ENCODE data around the gene OSBPL8. TPM values are rescaled to one million over a fixed set of nuclear protein-coding genes. Genes with fewer than 3 reads are reported as not detected.
A peak's percentile ranks its signal among the peaks of the same experiment; 100 is the strongest.

OSBPL8 gene
- total and polyA plus RNA-seq, 9 of the 15 experiments (the other 6 are each of a cell fraction or from before 2014, with no cell fraction given), result 17.4 to 82.7 (median 42.8) TPM

GRCh38 chr12:76547526-76547925 lies 12.0 kb downstream of the OSBPL8 start:
- peak overlapping the region; percentile 26; the same call in 1 of the 2 replicates for H3K4me2 ChIP-seq (ENCODE audit: insufficient read depth, low read length)
- CTCF ChIA-PET (ENCODE audit: low intra/inter-chr PET ratio), result no interaction called here
- no peak overlapping the region; a peak in 1 of 4 replicates for H3K9ac ChIP-seq (ENCODE audit: insufficient read depth in 1 of 2, low read depth in 2 of 2, low read length in 2 of 2)
- H3K4me1 ChIP-seq (replicated peaks in 1 of 2; ENCODE audit: control insufficient read depth in 2 of 2, insufficient read depth in 2 of 2, low read length in 2 of 2), result peaks cover 11 to 45% of the 10 kb centered on the region in 2 experiments; a peak in 4 of 5 replicates
- H3K36me3 ChIP-seq (ENCODE audit: control insufficient read depth, insufficient read depth, low read length), result no peaks in the 10 kb centered on the region
- H4K20me1 ChIP-seq (replicated peaks; ENCODE audit: control insufficient read depth, insufficient read depth, low read length), result peaks cover 2% of the 10 kb centered on the region; the same call in 1 of the 2 replicates
- no TSS peak for BruUV-seq (replicated peaks)
- no peaks in the 10 kb centered on the region for H3K27me3 ChIP-seq (ENCODE audit: control insufficient read depth in 2 of 2, insufficient read depth in 2 of 2, low read length in 2 of 2)
- H3K27ac ChIP-seq (ENCODE audit: extremely low read depth, low read depth, low read length), result no peak overlapping the region
- POLR2A ChIA-PET, result interaction anchor here (0.7 to 2.6 kb wide), 3 partner anchors 8 to 903 kb away, joined by 3 to 11 read pairs (median 3); partner anchors contain the start of gene OSBPL8
- no peak overlapping the region for H2AFZ ChIP-seq (ENCODE audit: low read depth, low read length)
- whole genome bisulfite sequencing (ENCODE audit: insufficient coverage, low coverage, missing lambda C conversion rate), result 64% methylated on average over 1 of the region's 1 CpG
- TF ChIP-seq ZFPM2 (CRISPR knock-in tag; IDR thresholded peaks at IDR 0.05), result no peak
- no peak for TF ChIP-seq HNRNPL (IDR thresholded peaks at IDR 0.05; ENCODE audit: low read depth, low read length)
- TF ChIP-seq JUND (IDR thresholded peaks at IDR 0.05; ENCODE audit: borderline replicate concordance, low read depth, low read length), result no peak
- no peak for TF ChIP-seq JUND (tag; IDR thresholded peaks at IDR 0.05; ENCODE audit: borderline replicate concordance, low read depth, low read length)
- TF ChIP-seq TGIF2 (CRISPR knock-in tag; IDR thresholded peaks at IDR 0.05), result no peak
- TF ChIP-seq XRCC4 (IDR thresholded peaks at IDR 0.05; ENCODE audit: extremely low read depth, insufficient read depth, insufficient read length), result no peak
- TF ChIP-seq POLR2AphosphoS5 (IDR thresholded peaks at IDR 0.05; ENCODE audit: control insufficient read depth, insufficient read depth, low read depth, low read length), result no peak
- no peak for TF ChIP-seq CGGBP1 (CRISPR knock-in tag; IDR thresholded peaks at IDR 0.05)
- TF ChIP-seq SLC30A9 (CRISPR knock-in tag; IDR thresholded peaks at IDR 0.05), result no peak
- no peak for TF ChIP-seq FOXJ2 (tag; IDR thresholded peaks at IDR 0.05)
- no peak for TF ChIP-seq ZNF589 (CRISPR knock-in tag; IDR thresholded peaks at IDR 0.05; ENCODE audit: low read depth)
- no peaks in the 10 kb centered on the region for H3K9me1 ChIP-seq (ENCODE audit: control insufficient read depth, insufficient read depth, low read length)
- no peaks in the 10 kb centered on the region for H3K9me3 ChIP-seq (replicated peaks; ENCODE audit: control insufficient read depth, insufficient read depth, low read depth, low read length)
- in situ Hi-C loops (cut with MboI), result no loop called here
- FAIRE-seq (no peak), DNase-seq (ENCODE audit: extremely low read depth in 1 of 4, low spot score in 3 of 4) (no peak), ATAC-seq (no peak)
- intact Hi-C loops (cut with micrococcal nuclease), result no loop called here
- H3K79me2 ChIP-seq (ENCODE audit: control insufficient read depth, insufficient read depth, low read length), result peaks cover 93% of the 10 kb centered on the region
- no peak overlapping the region for H3K4me3 ChIP-seq
